ENCODE results near the gene SLC39A7. TPM values are rescaled to one million over a fixed set of nuclear protein-coding genes. Genes with fewer than 3 reads are reported as not detected.

The SLC39A7 gene
- polyA plus RNA-seq, 2 of the 4 experiments (the other 2 are of a cell fraction), result 59.0 to 122 TPM

- no peak for ATAC-seq
- Histone ChIP-seq H3K4me2 (no peak overlapping the region), H3K4me3 (no peak overlapping the region), H3K27ac (no peak overlapping the region), H3K9me3 (no peaks in the 10 kb centered on the region), H3K4me1 (no peaks in the 10 kb centered on the region)
- CTCF ChIA-PET, result no interaction called here
- POLR2A ChIA-PET, result no interaction called here
- no peak for FAIRE-seq
- TF ChIP-seq ZSCAN20 (CRISPR knock-in tag; IDR thresholded peaks at IDR 0.05), result no peak
- TF ChIP-seq SMC3 (IDR thresholded peaks at IDR 0.05), result no peak
- no peak for TF ChIP-seq FOSL2 (IDR thresholded peaks at IDR 0.05)
- TF ChIP-seq FOSL2 (CRISPR knock-in tag; IDR thresholded peaks at IDR 0.05), result no peak
- TF ChIP-seq SREBF2 (IDR thresholded peaks at IDR 0.05), result no peak
- TF ChIP-seq RARB (CRISPR knock-in tag; IDR thresholded peaks at IDR 0.05), result no peak
- no peak for TF ChIP-seq RAD21 (conservative IDR thresholded peaks at IDR 0.05 in 1 of 2, IDR thresholded peaks at IDR 0.05 in 1 of 2)
- no peak for TF ChIP-seq CBX2 (IDR thresholded peaks at IDR 0.05; ENCODE audit: borderline replicate concordance, low read depth)
- no peak for TF ChIP-seq GATA3 (IDR thresholded peaks at IDR 0.05; ENCODE audit: borderline replicate concordance)
- no peak for TF ChIP-seq JUNB (IDR thresholded peaks at IDR 0.05)
- no peak for TF ChIP-seq HOXB13 (CRISPR knock-in tag; IDR thresholded peaks at IDR 0.05; ENCODE audit: low read depth)
- no peak for TF ChIP-seq ATOH8 (CRISPR knock-in tag; IDR thresholded peaks at IDR 0.05; ENCODE audit: low read depth)
- no peak for TF ChIP-seq ZFP36 (IDR thresholded peaks at IDR 0.05; ENCODE audit: borderline replicate concordance, partially characterized antibody)
- no peak for TF ChIP-seq CTCF (IDR thresholded peaks at IDR 0.05)
- TF ChIP-seq POLR2AphosphoS2 (conservative IDR thresholded peaks at IDR 0.05; ENCODE audit: low read length), result no peak
- no peak for TF ChIP-seq HDAC2 (IDR thresholded peaks at IDR 0.05)
- no peak for TF ChIP-seq MAX (IDR thresholded peaks at IDR 0.05)
- WGBS (ENCODE audit: missing lambda C conversion rate), result 30% methylated on average over 2 of the region's 5 CpGs
- no peak for DNase-seq (ENCODE audit: low read depth in 1 of 2, low spot score in 1 of 2)
Measured at GRCh38 chr6:33168639-33169038, 32.0 kb upstream of the SLC39A7 start.

- FAIRE-seq, result no peak
- no peak for DNase-seq (ENCODE audit: low read depth in 1 of 2, low spot score in 1 of 2)
- H3K9me3 ChIP-seq, result no peaks in the 10 kb centered on the region
- 88% methylated on average over 9 of the region's 10 CpGs for WGBS (ENCODE audit: missing lambda C conversion rate)
- CTCF ChIA-PET, result interaction anchor here (0.6 kb wide), 1 partner anchor 1253 kb away, joined by 3 read pairs; no protein-coding TSS in a partner anchor
- TF ChIP-seq RAD21 (conservative IDR thresholded peaks at IDR 0.05 in 1 of 2, IDR thresholded peaks at IDR 0.05 in 1 of 2) (no peak), ZNF302 (CRISPR knock-in tag; IDR thresholded peaks at IDR 0.05) (no peak), SREBF2 (IDR thresholded peaks at IDR 0.05) (no peak), NFE2L2 (conservative IDR thresholded peaks at IDR 0.05; ENCODE audit: low read length) (no peak), EP300 (IDR thresholded peaks at IDR 0.05) (no peak), CHD4 (IDR thresholded peaks at IDR 0.05; ENCODE audit: borderline replicate concordance) (no peak), HEYL (CRISPR knock-in tag; IDR thresholded peaks at IDR 0.05) (no peak), FOXS1 (CRISPR knock-in tag; IDR thresholded peaks at IDR 0.05) (no peak), E2F6 (IDR thresholded peaks at IDR 0.05; ENCODE audit: borderline replicate concordance, low read depth) (no peak), BCL3 (IDR thresholded peaks at IDR 0.05) (no peak), USF2 (IDR thresholded peaks at IDR 0.05) (no peak), CEBPB (IDR thresholded peaks at IDR 0.05) (no peak)
- no peak overlapping the region for H3K4me3 ChIP-seq
- no peak for ATAC-seq
- no peaks in the 10 kb centered on the region for H3K4me1 ChIP-seq
- H3K4me2 ChIP-seq, result no peak overlapping the region
- H3K27ac ChIP-seq, result no peak overlapping the region
- POLR2A ChIA-PET, result no interaction called here
Measured at GRCh38 chr6:33169291-33170175, 31.1 kb upstream of the SLC39A7 start.
